ENCODE data around the gene SYT7.

The SYT7 gene

GRCh38 chr11:61541598-61541997 lies 39.3 kb downstream of the SYT7 start:
- DNase-seq, result no peak
- Histone ChIP-seq H3K4me3 (ENCODE audit: low read depth, low read length) (no peak overlapping the region), H3K27me3 (ENCODE audit: insufficient read depth, low read length) (no peaks in the 10 kb centered on the region), H3K36me3 (ENCODE audit: control insufficient read depth in 1 of 2, insufficient read depth in 2 of 2, low read length in 2 of 2) (peaks cover 18 to 25% of the 10 kb centered on the region in 2 experiments), H2BK12ac (ENCODE audit: low read length) (no peak overlapping the region), H3K4me1 (ENCODE audit: control insufficient read depth in 1 of 2, insufficient read depth in 2 of 2, low read length in 2 of 2) (peaks cover 16 to 23% of the 10 kb centered on the region in 2 experiments), H3K23ac (ENCODE audit: low read length) (no peak overlapping the region), H4K8ac (ENCODE audit: low read depth, low read length) (no peak overlapping the region), H3K14ac (ENCODE audit: low read length) (no peak overlapping the region), H3K79me1 (ENCODE audit: low read length) (peaks cover 4% of the 10 kb centered on the region), H3K4ac (ENCODE audit: low read depth, low read length) (no peak overlapping the region), H3K79me2 (ENCODE audit: control insufficient read depth, insufficient read depth, low read length, poor library complexity) (no peaks in the 10 kb centered on the region), H3K18ac (ENCODE audit: low read length) (no peak overlapping the region), H2BK5ac (ENCODE audit: low read depth, low read length, poor library complexity) (no peak overlapping the region), H2BK120ac (ENCODE audit: insufficient read depth, low read length, poor library complexity) (no peak overlapping the region), H2AFZ (ENCODE audit: insufficient read depth, low read length, poor library complexity) (no peak overlapping the region), H3K9ac (ENCODE audit: low read length) (no peak overlapping the region), H4K91ac (ENCODE audit: low read depth, low read length) (no peak overlapping the region), H3K27ac (ENCODE audit: low read depth, low read length) (no peak overlapping the region), H2AK5ac (ENCODE audit: low read length) (no peak overlapping the region), H4K12ac (ENCODE audit: low read depth, low read length) (no peak overlapping the region), H3K4me2 (ENCODE audit: low read length) (no peak overlapping the region), H3K9me3 (ENCODE audit: insufficient read depth, low read depth, low read length) (no peaks in the 10 kb centered on the region)
- WGBS (ENCODE audit: extremely low coverage, insufficient coverage, insufficient read length), result no CpG with 5 or more reads among the region's 3 CpGs

DNA sequence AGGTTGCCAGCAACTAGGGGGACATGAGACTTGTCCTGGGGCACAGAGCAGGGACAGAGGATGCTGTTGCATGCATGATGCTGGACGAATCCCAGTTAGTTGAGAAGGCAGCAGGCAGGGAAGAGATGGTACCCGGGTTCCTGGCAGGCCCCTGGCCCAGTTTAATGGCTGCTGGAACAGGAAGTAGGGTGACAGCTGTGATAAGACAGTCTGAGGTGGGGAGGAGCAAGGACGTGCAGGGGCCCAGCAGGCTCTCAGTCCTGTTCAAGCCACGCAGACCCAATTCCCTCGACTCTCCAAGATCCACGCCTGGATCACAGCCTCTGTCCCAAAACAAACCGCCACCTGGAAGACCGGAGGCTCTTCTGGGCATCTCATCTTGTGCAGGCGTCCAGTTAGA lies 40.3 kb downstream of the SYT7 start:
- peaks cover under 1% of the 10 kb centered on the region for H3K9me3 ChIP-seq (ENCODE audit: insufficient read depth, low read depth, low read length)
- H3K36me3 ChIP-seq (ENCODE audit: control insufficient read depth in 1 of 2, insufficient read depth in 2 of 2, low read length in 2 of 2), result peaks cover 18 to 22% of the 10 kb centered on the region in 2 experiments
- no peak for DNase-seq
- H3K4me2 ChIP-seq (ENCODE audit: low read length), result no peak overlapping the region
- no peak overlapping the region for H2BK5ac ChIP-seq (ENCODE audit: low read depth, low read length, poor library complexity)
- no peak overlapping the region for H3K4me3 ChIP-seq (ENCODE audit: low read depth, low read length)
- H2BK120ac ChIP-seq (ENCODE audit: insufficient read depth, low read length, poor library complexity), result no peak overlapping the region
- no peak overlapping the region for H4K91ac ChIP-seq (ENCODE audit: low read depth, low read length)
- H3K79me2 ChIP-seq (ENCODE audit: control insufficient read depth, insufficient read depth, low read length, poor library complexity), result no peaks in the 10 kb centered on the region
- no peak overlapping the region for H2AFZ ChIP-seq (ENCODE audit: insufficient read depth, low read length, poor library complexity)
- no peak overlapping the region for H3K4ac ChIP-seq (ENCODE audit: low read depth, low read length)
- H3K4me1 ChIP-seq (ENCODE audit: control insufficient read depth in 1 of 2, insufficient read depth in 2 of 2, low read length in 2 of 2), result peaks cover 23 to 30% of the 10 kb centered on the region in 2 experiments
- no peak overlapping the region for H3K18ac ChIP-seq (ENCODE audit: low read length)
- no peak overlapping the region for H3K23ac ChIP-seq (ENCODE audit: low read length)
- no peak overlapping the region for H2AK5ac ChIP-seq (ENCODE audit: low read length)
- no peak overlapping the region for H2BK12ac ChIP-seq (ENCODE audit: low read length)
- WGBS (ENCODE audit: extremely low coverage, insufficient coverage, insufficient read length), result no CpG with 5 or more reads among the region's 9 CpGs
- no peak overlapping the region for H3K27ac ChIP-seq (ENCODE audit: low read depth, low read length)
- no peak overlapping the region for H4K12ac ChIP-seq (ENCODE audit: low read depth, low read length)
- no peak overlapping the region for H3K14ac ChIP-seq (ENCODE audit: low read length)
- peaks cover 4% of the 10 kb centered on the region for H3K79me1 ChIP-seq (ENCODE audit: low read length)
- H3K9ac ChIP-seq (ENCODE audit: low read length), result no peak overlapping the region
- no peak overlapping the region for H4K8ac ChIP-seq (ENCODE audit: low read depth, low read length)
- no peaks in the 10 kb centered on the region for H3K27me3 ChIP-seq (ENCODE audit: insufficient read depth, low read length)

DNA sequence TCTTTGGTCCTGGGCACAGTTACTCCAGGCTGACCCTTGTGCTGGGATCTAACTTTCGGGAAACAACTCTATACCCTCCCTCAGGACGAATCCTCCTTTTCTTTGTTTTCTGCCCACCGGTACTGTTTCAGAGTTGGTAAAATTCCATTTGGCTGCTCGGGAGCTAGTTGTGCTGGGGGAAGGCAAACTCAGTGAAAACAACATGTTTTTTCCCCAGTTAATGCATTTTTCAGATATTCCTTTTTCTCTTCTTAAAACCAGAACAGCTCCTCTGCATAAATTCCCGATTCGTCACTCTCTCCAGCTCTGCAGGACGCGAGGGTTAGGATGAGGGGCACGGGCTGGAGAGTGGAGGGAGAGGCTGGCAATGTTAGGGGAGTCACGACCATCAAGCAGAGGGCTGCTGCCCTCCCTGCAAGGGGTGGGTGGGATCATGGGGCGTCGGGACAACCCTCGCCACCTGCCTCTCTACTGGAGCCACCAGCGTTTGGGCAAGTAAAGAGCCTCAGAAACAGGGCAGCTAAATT lies 41.0 kb downstream of the SYT7 start:
- no peaks in the 10 kb centered on the region for H3K79me2 ChIP-seq (ENCODE audit: control insufficient read depth, insufficient read depth, low read length, poor library complexity)
- no peak overlapping the region for H2AK5ac ChIP-seq (ENCODE audit: low read length)
- no peak overlapping the region for H3K14ac ChIP-seq (ENCODE audit: low read length)
- H3K9me3 ChIP-seq (ENCODE audit: insufficient read depth, low read depth, low read length), result peaks cover 3% of the 10 kb centered on the region
- no peak overlapping the region for H3K9ac ChIP-seq (ENCODE audit: low read length)
- WGBS (ENCODE audit: extremely low coverage, insufficient coverage, insufficient read length), result no CpG with 5 or more reads among the region's 14 CpGs
- peaks cover 15 to 17% of the 10 kb centered on the region in 2 experiments for H3K36me3 ChIP-seq (ENCODE audit: control insufficient read depth in 1 of 2, insufficient read depth in 2 of 2, low read length in 2 of 2)
- no peak overlapping the region for H4K8ac ChIP-seq (ENCODE audit: low read depth, low read length)
- H2BK5ac ChIP-seq (ENCODE audit: low read depth, low read length, poor library complexity), result no peak overlapping the region
- H4K91ac ChIP-seq (ENCODE audit: low read depth, low read length), result no peak overlapping the region
- peaks cover 4% of the 10 kb centered on the region for H3K79me1 ChIP-seq (ENCODE audit: low read length)
- H3K27me3 ChIP-seq (ENCODE audit: insufficient read depth, low read length), result no peaks in the 10 kb centered on the region
- no peak overlapping the region for H3K18ac ChIP-seq (ENCODE audit: low read length)
- H3K4me2 ChIP-seq (ENCODE audit: low read length), result no peak overlapping the region
- no peak overlapping the region for H2BK120ac ChIP-seq (ENCODE audit: insufficient read depth, low read length, poor library complexity)
- peaks cover 23 to 30% of the 10 kb centered on the region in 2 experiments for H3K4me1 ChIP-seq (ENCODE audit: control insufficient read depth in 1 of 2, insufficient read depth in 2 of 2, low read length in 2 of 2)
- H3K27ac ChIP-seq (ENCODE audit: low read depth, low read length), result no peak overlapping the region
- H4K12ac ChIP-seq (ENCODE audit: low read depth, low read length), result no peak overlapping the region
- H2AFZ ChIP-seq (ENCODE audit: insufficient read depth, low read length, poor library complexity), result no peak overlapping the region
- H3K4ac ChIP-seq (ENCODE audit: low read depth, low read length), result no peak overlapping the region
- H3K4me3 ChIP-seq (ENCODE audit: low read depth, low read length), result no peak overlapping the region
- H3K23ac ChIP-seq (ENCODE audit: low read length), result no peak overlapping the region
- H2BK12ac ChIP-seq (ENCODE audit: low read length), result no peak overlapping the region
- DNase-seq, result no peak

GRCh38 chr11:61539006-61539405 lies 41.9 kb downstream of the SYT7 start:
- H3K4me1 ChIP-seq (ENCODE audit: control insufficient read depth in 1 of 2, insufficient read depth in 2 of 2, low read length in 2 of 2), result peaks cover 23 to 26% of the 10 kb centered on the region in 2 experiments
- no peak overlapping the region for H3K23ac ChIP-seq (ENCODE audit: low read length)

More at GRCh38 chr11:61539006-61539405, 41.9 kb downstream of the SYT7 start:
- H3K36me3 ChIP-seq (ENCODE audit: control insufficient read depth in 1 of 2, insufficient read depth in 2 of 2, low read length in 2 of 2), result peaks cover 12 to 14% of the 10 kb centered on the region in 2 experiments
- no peak overlapping the region for H3K4me2 ChIP-seq (ENCODE audit: low read length)
- peaks cover 7% of the 10 kb centered on the region for H3K9me3 ChIP-seq (ENCODE audit: insufficient read depth, low read depth, low read length)
- H3K27ac ChIP-seq (ENCODE audit: low read depth, low read length), result no peak overlapping the region
- H4K91ac ChIP-seq (ENCODE audit: low read depth, low read length), result no peak overlapping the region
- H2AK5ac ChIP-seq (ENCODE audit: low read length), result no peak overlapping the region
- WGBS (ENCODE audit: extremely low coverage, insufficient coverage, insufficient read length), result no CpG with 5 or more reads among the region's 11 CpGs
- H3K79me1 ChIP-seq (ENCODE audit: low read length), result peaks cover 4% of the 10 kb centered on the region
- no peak for DNase-seq
- H4K8ac ChIP-seq (ENCODE audit: low read depth, low read length), result no peak overlapping the region
- no peak overlapping the region for H2BK5ac ChIP-seq (ENCODE audit: low read depth, low read length, poor library complexity)
- no peaks in the 10 kb centered on the region for H3K79me2 ChIP-seq (ENCODE audit: control insufficient read depth, insufficient read depth, low read length, poor library complexity)
- H3K27me3 ChIP-seq (ENCODE audit: insufficient read depth, low read length), result no peaks in the 10 kb centered on the region
- H3K4me3 ChIP-seq (ENCODE audit: low read depth, low read length), result no peak overlapping the region
- H3K4ac ChIP-seq (ENCODE audit: low read depth, low read length), result no peak overlapping the region
- H2BK12ac ChIP-seq (ENCODE audit: low read length), result no peak overlapping the region
- H4K12ac ChIP-seq (ENCODE audit: low read depth, low read length), result no peak overlapping the region
- no peak overlapping the region for H3K18ac ChIP-seq (ENCODE audit: low read length)
- no peak overlapping the region for H2BK120ac ChIP-seq (ENCODE audit: insufficient read depth, low read length, poor library complexity)
- no peak overlapping the region for H3K14ac ChIP-seq (ENCODE audit: low read length)
- no peak overlapping the region for H3K9ac ChIP-seq (ENCODE audit: low read length)
- H2AFZ ChIP-seq (ENCODE audit: insufficient read depth, low read length, poor library complexity), result no peak overlapping the region

Data from trophoblast cell (in vitro differentiated cells and primary cell).